EL (cell line): ENCODE results near the gene ARAF.
"Not testable (repeated sequence)": the region's sequence is repeated elsewhere in the genome, so short reads cannot be mapped to it uniquely, and the experiment has no call there.

Experiments
- DNase-seq: peaks from one replicate; pipeline ENCODE4 v3.0.0-alpha.2; 2016

ARAF gene

DNA sequence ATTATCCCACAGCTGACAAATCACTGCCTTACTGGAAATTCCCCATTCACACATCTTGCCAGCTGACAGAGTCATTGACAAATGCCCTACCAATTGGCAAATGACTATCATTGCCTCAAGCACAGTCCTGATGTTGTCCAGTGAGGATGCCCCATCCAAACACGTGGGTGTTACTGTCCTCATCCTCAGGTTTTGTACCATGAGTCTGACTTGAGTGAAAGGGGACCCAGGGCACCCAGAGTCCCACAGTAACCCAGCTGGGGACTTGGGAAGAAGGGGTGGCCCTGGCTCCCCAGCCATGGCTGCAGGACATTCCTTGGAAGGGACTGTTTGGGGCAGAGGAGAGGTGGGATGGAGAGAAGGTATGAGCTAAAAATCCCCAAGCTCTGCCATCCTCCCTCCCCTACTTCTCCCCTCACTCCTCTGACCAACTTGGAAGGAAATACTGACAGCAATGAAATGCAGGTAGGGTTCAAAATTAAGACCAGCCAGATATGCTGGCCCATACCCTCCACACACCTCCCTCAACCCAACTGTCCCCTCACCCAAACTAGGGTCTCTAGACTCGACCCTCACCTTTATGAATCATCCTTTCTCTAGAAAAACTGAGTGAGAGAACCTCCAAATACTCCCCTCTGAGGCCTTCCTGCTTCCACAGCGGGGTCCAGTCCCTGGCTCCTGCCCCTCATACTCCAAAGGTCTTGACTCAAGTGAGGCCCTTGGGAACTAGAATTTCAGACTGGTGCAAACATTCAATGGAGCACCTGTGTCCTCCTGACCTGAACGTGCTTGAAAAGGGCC, 26.3 kb downstream of the ARAF start:
- no peak for DNase-seq

DNA sequence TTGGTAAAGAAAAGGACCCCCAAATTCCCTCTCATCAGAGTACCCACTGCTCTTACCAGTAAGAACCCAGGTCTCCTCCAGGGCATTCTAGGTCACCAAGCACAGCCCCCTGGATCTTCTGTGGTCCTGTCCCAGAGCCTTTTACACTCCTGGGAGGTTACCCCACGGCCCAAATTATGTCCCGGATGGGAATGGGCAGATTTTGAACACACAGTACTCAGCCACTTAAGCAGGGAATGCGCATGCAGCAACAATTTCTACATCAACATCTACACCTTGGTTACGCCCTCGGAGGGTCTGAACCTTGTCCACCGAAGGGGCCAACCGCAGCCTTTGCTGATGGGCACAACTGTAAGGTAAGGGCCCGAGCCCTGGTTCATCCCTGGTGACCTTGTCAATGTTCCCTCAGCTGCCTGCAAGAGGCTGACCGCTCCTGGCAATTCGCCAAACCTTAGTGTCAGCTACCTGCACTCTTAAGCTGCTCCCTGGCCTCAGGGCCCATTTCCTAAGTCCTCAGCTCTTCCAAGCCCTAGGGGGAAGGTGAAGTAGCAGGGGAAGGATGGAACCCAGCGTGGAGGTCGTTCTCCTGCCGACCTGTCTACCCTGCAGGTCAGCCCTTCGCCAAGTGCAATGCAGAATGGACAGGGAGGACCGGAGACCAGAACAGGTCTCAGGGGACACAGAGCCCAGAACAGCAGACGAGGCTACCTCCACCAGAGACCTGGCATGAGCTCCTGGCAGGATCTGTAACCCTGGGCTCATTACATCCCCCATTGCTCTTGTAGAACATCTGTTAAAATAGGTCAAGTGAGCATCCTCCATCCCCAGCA, 27.1 kb downstream of the ARAF start:
- DNase-seq, result no peak

DNA sequence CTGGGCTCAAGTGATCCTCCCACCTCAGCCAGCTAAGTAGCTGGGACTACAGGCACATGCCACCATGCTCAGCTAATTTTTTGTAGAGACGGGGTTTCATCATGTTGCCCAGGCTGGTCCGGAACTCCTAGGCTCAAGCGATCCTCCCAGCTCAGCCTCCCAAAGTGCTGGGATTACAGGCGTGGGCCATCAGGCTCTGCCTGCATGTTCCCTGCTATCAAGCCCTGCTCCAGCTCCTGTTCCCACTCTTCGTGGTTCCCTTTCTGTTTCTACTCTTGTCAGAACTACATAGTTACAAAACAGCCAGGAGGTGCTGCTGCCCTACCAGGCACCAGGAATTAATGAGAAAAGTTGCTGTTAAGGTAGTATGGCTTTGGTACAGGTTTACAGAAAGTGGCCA, 30.0 kb downstream of the ARAF start:
- DNase-seq, result no peak

DNA sequence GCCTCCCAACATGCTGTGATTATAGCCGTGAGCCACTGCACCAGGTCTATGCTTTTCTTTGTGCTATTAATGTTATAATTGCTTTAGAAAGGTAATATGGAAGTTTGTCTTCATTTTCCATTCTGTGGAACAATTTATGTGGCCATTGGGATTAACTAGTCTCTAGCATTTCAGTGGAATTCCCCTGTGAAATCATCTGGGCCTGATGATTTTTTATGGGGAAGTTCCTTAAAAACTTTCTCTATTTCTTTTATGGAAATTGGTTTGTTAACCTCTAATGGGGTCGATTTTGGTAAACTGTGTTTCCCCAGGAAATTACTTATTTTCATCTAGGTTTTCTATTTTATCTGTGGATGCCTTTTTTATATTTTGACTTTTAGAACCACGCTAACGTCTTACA, 32.5 kb downstream of the ARAF start:
- no peak for DNase-seq

DNA sequence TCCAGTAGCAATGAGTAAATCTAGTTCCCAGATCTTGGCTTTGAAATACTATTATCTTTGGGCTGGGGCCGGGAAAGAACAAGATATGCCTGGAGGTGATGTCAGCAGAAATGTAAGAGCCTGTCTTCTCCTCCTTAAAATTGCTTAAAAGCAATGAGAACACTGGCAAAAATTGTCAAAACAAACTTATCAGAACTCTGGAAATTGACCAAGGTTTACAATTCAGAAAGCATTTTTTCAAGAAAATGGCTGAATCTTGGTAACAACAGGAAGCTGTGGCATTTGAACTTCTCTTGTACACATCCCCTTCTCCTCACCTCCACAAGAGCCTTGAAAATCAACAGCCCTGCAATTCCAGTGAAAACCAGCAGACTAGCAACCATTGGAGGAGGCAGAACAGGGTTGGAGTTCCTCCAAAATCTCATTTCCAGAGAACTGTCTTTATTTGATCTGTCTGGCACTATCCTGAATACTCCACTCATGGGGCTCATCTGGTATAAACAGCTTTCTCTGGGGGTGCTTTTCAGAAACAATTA, 34.8 kb downstream of the ARAF start:
- peak; percentile 28 for DNase-seq

DNA sequence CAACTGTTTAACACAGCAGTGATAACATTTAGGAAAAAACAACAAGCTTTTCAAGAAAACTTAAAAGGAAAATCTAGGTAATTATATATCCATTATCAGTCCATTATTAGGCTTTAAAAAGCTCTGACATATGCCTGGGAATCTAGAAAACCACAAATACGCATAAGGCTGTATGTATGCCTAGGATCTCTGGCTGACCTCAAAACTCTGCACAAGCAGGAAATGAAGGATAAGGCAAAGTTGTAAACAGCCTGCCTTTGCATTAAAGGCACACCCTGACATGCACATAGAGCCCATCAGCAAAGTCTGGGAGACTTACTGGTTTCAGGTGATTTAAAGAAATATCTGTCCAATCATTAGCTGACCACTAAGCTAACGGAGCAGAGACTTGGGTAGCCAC, 35.3 kb downstream of the ARAF start:
- no peak for DNase-seq

DNA sequence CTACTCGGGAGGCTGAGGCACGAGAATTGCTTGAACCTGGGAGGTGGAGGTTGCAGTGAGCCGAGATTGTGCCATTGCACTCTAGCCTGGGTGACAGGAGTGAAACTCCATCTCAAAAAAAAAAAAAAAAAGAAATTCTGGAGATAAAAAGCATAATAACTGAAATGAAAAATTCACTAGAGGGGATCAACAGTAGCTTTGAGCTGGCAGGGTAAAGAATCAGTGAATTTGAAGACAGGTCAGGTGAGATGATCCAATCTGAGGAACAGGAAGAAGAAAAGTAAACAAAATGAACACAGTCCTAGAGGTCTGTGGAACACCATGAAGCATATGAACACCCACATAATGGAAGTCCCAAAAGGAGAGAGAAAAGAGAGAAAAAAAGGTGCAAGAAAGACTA, 36.2 kb downstream of the ARAF start:
- no peak for DNase-seq

DNA sequence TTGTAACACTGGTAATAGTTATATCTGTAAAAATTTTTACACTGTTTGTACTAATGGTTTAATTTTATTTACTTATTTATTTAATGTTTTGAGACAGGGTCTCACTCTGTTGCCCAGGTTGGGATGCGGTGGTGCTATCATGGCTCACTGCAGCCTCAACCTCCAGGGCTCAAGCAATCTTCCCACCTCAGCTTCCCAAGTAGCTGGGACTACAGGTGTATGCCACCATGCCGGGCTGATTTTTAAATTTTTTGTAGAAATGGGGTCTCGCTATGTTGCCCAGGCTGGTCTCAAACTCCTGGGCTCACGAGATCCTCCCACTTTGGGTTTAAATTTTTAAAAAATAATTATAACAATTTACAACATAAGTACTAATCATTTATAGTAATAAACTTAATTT, 42.1 kb downstream of the ARAF start:
- DNase-seq, result not testable (repeated sequence)

DNA sequence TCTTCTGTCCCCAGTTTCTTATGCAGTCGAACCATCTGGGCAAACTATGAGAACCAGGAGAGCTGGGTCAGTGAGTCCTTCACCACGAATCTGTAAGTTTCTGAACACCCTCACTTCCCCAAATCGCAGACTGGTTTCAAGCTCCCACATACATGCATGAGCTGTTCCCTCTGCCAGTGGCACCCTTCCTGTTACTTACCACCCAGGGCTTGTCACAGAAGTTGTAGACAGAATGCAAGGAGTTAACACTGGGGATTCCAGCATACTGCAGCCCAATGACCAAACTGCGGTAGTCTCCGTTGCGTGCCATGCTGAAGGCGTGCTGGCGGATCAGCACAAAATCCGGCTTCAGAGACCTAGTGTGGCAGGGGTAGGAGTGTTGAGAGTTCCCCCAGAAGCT, 44.0 kb downstream of the ARAF start:
- no peak for DNase-seq

DNA sequence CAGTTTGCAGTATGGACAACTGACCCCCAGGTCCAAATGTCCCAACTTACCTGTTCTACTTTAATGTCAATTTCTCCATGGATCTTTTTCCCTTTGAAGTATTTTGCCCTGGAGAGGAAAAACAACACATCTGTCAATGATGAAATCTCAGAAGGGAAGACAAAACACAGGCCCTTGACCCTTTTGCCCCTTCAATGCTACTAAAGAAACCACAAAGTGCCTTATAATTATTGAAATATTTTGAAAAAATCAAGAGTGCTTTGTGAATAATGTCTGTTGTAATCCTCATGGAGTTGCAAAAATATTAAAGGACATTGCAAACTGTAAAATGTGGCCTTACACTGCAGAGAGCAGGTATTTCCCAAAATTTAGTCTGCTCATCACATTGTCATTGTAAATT, 46.1 kb downstream of the ARAF start:
- no peak for DNase-seq

DNA sequence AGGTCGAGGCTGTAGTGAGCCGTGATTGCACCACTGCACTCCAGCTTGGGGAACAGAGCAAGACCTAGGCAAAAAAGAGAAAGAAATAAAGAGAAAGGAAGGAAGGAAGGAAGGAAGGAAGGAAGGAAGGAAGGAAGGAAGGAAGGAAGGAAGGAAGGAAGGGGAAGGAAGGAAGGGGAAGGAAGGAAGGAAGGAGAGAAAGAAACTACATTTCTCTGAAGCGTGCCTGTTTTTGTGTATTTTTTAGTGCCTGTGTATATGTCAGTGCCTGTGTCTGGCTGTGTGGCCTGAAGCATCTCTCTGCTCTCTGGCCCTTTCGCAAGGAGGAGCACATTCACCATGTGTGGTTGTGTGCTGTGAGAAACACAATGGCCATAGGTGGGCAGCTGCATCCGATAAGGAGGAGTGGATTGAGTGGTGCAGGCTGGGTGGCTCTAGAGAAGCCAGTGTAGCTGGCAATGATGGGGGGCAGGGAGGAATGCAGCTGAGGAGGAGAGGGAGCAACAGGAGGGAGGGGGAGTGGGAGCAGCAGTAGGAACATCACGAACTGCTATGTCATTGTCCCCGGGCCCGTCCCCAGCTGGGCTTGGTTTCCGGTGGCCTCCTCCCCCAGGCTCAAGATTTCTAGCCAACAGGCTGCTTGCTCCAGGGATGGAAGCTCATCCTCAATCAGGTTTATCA, 47.3 kb downstream of the ARAF start:
- DNase-seq, result no peak

DNA sequence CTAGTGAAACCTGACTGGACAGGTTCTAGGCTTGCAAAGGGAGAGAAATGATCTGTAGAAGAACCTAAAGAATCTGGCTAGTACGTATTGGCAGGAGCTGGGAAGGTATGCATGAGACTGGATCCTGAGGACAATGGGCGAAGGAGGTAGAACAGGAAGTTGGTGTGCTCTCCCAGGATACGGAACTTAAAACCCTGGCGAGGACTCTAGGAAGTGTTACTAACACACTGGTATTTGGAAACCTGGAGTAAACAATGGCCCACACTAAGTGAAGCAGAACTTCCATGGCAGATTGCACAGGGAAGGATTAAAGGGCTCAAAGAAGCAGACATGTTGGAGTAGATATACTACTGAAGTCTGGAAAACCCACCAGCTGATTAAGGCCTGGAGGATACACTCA, 49.5 kb downstream of the ARAF start:
- DNase-seq, result no peak

DNA sequence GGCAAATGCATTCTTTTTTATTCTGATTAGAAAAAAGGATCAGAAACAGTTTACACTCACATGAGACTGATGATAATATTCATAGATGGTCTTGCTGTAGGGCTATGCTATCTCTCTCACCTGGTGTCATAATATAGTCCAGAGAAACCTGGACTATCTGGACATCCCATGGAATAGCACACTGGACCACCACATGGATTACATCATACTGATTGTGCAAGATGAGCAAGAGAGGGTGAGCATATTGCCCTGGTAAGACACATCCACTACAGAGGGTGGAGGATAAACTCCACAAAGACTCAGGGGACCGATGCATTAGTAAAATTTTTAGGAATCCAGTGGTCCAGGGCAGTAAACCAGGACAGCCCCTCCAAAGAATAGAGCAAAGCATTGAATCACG, 50.5 kb downstream of the ARAF start:
- no peak for DNase-seq

DNA sequence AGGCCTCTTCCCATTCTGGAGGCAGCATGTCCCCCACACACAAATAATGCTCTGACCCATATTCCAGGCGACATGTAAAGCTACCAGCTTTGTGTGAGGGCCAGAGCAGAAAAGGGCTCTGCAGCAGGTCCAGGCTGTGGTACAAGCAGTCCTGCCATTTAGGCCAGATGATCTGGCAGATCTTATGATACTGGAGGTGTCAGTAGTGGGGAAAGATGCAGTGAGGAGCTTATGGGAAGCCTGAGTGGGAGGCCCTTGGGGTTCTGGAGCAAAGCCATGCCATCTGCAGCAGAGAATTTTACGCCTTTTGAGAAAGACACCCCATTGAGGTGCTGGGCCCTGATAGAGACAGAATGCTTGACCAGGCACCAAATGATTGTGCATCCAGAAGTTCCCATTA, 50.9 kb downstream of the ARAF start:
- DNase-seq, result no peak

DNA sequence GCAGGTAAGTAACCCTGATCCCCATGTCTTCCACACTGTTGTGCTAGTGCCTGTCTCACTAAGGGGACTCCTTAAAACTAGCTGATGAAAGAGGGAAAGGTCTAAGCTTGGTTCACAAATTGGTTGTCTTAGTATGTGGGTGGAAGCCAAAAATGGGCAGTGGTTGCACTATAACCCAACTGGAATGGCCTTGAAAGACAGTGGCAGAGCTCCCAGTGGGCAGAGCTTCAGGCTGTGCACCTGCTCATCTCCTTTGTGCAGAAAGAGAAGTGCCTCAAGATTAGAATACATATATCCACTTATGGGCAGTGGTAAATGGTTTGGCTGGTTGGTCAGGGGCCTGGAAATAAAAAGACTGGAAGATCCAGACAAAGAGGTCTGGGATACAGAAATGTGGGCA, 51.4 kb downstream of the ARAF start:
- DNase-seq, result no peak

DNA sequence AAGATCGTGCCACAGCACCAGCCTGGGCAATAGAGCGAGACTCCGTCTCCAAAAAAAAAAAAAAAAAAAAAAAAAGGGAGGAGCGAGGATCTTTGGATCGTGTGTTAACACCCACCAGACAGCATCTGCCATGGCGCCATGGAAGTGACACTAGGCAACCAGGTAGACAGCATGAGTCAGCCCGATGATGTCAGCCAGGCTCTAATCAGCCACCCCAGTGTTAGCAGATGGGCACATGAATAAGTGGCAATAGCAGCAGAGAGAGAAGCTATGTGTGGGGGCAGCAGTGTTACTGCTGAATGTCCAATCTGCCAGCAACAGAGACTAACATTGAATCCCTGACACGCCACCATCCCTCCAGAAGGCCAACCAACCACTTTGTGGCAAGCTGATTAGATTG, 52.1 kb downstream of the ARAF start:
- DNase-seq, result no peak

DNA sequence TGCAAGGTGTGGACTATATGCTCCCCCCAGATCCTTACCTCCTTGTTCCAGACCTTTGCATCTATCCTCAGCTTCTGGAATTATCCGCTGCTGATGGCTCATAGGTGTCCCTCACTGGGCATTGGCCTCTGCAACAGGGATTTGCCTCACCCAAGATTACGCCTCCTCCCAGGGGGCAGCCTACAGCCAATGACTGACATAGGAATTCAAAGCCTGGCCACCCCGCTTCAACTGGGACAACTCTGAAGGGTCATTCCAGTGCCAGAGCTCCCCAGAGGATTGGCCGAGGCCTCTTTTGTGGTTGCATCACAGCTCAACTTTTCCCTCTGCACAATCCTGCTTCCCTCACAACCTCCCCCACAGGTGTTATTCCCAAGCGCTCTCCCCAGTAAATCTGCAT, 53.6 kb downstream of the ARAF start:
- no peak for DNase-seq

DNA sequence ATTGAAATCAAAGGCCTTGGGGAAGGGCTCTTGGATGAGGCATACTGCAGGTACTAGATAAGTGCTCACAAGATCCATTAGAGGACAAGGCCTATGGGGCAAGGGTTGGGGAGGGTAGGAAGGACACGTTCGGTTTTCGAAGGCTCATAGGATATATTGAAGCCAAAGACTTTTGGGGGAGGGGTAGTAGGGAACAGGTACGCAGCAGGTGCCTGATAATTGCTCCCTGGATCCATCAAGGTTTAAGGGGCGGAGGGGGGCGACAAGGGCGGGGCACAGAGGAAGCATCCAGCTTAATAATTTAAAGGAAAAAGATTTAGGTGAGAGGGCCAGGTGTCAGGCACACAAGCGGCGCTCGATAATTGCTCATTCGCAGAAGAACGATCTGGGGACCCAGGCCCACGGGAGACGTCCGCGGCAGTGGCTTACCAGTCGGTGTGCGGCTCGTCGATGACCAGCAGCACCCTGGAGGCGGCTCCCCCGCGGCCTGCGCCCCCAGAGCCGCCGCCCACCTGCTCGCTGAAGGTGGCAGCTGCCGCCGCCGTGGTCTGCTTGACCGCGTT, 58.0 kb downstream of the ARAF start:
- DNase-seq, result no peak

DNA sequence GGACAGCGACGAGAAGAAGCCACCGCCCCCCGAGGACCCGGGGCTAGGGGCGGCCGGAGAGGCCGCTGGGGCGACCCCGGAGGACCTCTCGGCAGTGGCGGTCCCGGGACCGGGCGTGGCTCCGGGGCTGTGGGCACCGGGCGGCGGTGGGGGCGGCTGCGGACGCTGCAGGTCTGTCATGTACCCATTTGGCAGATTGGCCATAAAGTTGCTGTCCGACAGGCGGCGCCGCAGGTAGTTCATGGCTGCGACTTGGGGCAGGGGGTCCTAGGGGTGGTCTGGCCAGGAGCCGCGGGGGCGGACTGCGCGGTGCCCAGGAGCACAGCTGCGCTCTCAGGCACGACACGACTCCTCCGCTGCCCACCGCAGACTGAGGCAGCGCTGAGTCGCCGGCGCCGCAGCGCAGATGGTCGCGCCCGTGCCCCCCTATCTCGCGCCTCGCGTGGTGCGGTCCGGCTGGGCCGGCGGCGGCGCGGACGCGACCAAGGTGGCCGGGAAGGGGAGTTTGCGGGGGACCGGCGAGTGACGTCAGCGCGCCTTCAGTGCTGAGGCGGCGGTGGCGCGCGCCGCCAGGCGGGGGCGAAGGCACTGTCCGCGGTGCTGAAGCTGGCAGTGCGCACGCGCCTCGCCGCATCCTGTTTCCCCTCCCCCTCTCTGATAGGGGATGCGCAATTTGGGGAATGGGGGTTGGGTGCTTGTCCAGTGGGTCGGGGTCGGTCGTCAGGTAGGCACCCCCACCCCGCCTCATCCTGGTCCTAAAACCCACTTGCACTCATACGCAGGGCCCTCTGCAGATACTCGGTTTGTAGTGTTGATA, 58.7 kb downstream of the ARAF start, which contains the start of gene SYN1:
TSS of gene SYN1 (minus strand) at position 372 of the 817 bp plus-strand sequence. CDS start at position 243, 129 bp downstream.
- DNase-seq, result peak; percentile 68

DNA sequence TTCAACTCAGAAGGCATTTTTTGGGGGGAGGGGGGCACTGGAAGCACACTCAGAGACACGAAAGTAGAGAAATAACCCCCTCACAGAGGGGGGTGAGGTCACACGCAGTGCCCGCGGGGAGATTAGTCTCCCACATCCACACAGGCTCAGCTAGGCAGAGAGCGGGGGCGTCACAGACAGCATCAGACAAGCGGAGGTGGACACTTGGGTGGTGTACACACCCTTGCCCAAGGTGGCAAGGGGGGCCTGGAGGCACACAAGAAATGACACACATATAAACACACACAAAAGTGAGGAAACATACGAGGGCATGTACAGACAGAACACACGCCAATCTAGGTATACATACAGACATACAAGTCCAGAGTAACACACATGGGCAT, 59.3 kb downstream of the ARAF start:
- no peak for DNase-seq
